OCI-LY1 (cell line): Measurements from ENCODE around the gene UCP3.

Source experiments
- H2AFZ ChIP-seq: fragments of 200-600 bp; sonication (generic), shearing (Covaris generic); 2 replicates; pipeline ENCODE4 v1.6.0; 2014; ENCODE audit warnings: antibody characterized with exemption, mild to moderate bottlenecking, low read length
- H3F3A ChIP-seq: fragments of 200-600 bp; sonication (generic), shearing (Covaris generic); 2 replicates; pipeline ENCODE4 v1.6.0; 2014; ENCODE audit warnings: mild to moderate bottlenecking, antibody characterized with exemption, low read length, moderate library complexity; ENCODE audit not compliant: insufficient read depth
- H3K27ac ChIP-seq: fragments of 200-600 bp; sonication (generic); 2 replicates; pipeline ENCODE4 v1.5.1; 2014; ENCODE audit warnings: low read length, mixed run types, mild to moderate bottlenecking, low read depth; ENCODE audit not compliant: poor library complexity, severe bottlenecking
- H3K27me3 ChIP-seq: fragments of 200-600 bp; sonication (generic); 2 replicates; pipeline ENCODE4 v1.6.0; 2014; ENCODE audit warnings: antibody characterized with exemption, mild to moderate bottlenecking, low read length, moderate library complexity; ENCODE audit not compliant: insufficient read depth
- H3K36me3 ChIP-seq: fragments of 200-600 bp; sonication (generic); 2 replicates; pipeline ENCODE4 v1.6.1; 2014; ENCODE audit warnings: mild to moderate bottlenecking, antibody characterized with exemption, low read length, moderate library complexity, mixed read lengths; ENCODE audit not compliant: insufficient read depth
- H3K4me1 ChIP-seq: fragments of 200-600 bp; sonication (generic); 2 replicates; pipeline ENCODE4 v1.5.1; 2014; ENCODE audit warnings: mild to moderate bottlenecking, low read length, moderate library complexity; ENCODE audit not compliant: insufficient read depth, severe bottlenecking
- H3K4me2 ChIP-seq: fragments of 200-600 bp; sonication (generic), shearing (Covaris generic); 2 replicates; pipeline ENCODE4 v1.6.1; 2014; ENCODE audit warnings: low read length
- H3K4me3 ChIP-seq: fragments of 200-600 bp; sonication (generic); 2 replicates; pipeline ENCODE4 v1.5.1; 2014; ENCODE audit warnings: low read length, low read depth, mild to moderate bottlenecking, mixed read lengths; ENCODE audit not compliant: poor library complexity, severe bottlenecking
- H3K79me2 ChIP-seq: fragments of 200-600 bp; shearing (Covaris generic); 2 replicates; pipeline ENCODE4 v1.6.1; 2016; ENCODE audit warnings: mixed run types, low read length, mixed read lengths; ENCODE audit not compliant: insufficient read depth
- H3K9ac ChIP-seq: fragments of 200-600 bp; sonication (generic), shearing (Covaris generic); 2 replicates; pipeline ENCODE4 v1.6.1; 2014; ENCODE audit warnings: mild to moderate bottlenecking, low read length, mixed read lengths
- H3K9me2 ChIP-seq: fragments of 200-600 bp; sonication (generic), shearing (Covaris generic); 2 replicates; pipeline ENCODE4 v1.6.1; 2014; ENCODE audit warnings: low read depth, mild to moderate bottlenecking, low read length, mixed read lengths
- H3K9me3 ChIP-seq: fragments of 200-600 bp; shearing (Covaris generic); 2 replicates; pipeline ENCODE4 v1.6.1; 2014; ENCODE audit warnings: low read length, mixed read lengths
- H4K20me1 ChIP-seq: fragments of 200-600 bp; sonication (generic), shearing (Covaris generic); 2 replicates; pipeline ENCODE4 v1.6.0; 2016; ENCODE audit warnings: mild to moderate bottlenecking, low read length; ENCODE audit not compliant: insufficient read depth
- CTCF ChIP-seq: fragments of 200-600 bp; sonication (generic), shearing (Covaris generic); IDR thresholded peaks from 2 replicates; pipeline ENCODE4 v1.5.1; 2017; ENCODE audit warnings: mild to moderate bottlenecking, antibody characterized with exemption, low read length, moderate library complexity, mixed read lengths
- EZH2 ChIP-seq: fragments of 200-600 bp; sonication (generic), shearing (Covaris generic); IDR thresholded peaks from 2 replicates; pipeline ENCODE4 v1.8.0; 2017; ENCODE audit warnings: borderline replicate concordance, mixed run types, mild to moderate bottlenecking, antibody characterized with exemption, low read length, moderate library complexity, mixed read lengths

Gene UCP3

GRCh38 chr11:73998846-73999575, 9.9 kb downstream of the UCP3 start:
- H3K9me3 ChIP-seq = no peaks in the 10 kb centered on the region
- H3K79me2 ChIP-seq = no peaks in the 10 kb centered on the region
- H3K27ac ChIP-seq = peak overlapping the region; percentile 98
- no peaks in the 10 kb centered on the region for H3K27me3 ChIP-seq
- TF ChIP-seq CTCF (no peak), EZH2 (no peak)
- no peak overlapping the region for H2AFZ ChIP-seq
- peaks cover 62% of the 10 kb centered on the region for H3K4me1 ChIP-seq
- peaks cover 23% of the 10 kb centered on the region for H3F3A ChIP-seq
- H3K9me2 ChIP-seq = no peaks in the 10 kb centered on the region
- H3K9ac ChIP-seq = no peak overlapping the region
- H3K36me3 ChIP-seq = no peaks in the 10 kb centered on the region
- H4K20me1 ChIP-seq = no peaks in the 10 kb centered on the region
- H3K4me3 ChIP-seq = no peak overlapping the region
- H3K4me2 ChIP-seq = no peak overlapping the region

- Histone ChIP-seq H3K9me3 (no peaks in the 10 kb centered on the region), H4K20me1 (no peaks in the 10 kb centered on the region), H3K27me3 (no peaks in the 10 kb centered on the region), H3K9me2 (no peaks in the 10 kb centered on the region), H3K27ac (peak overlapping the region; percentile 98), H3K9ac (no peak overlapping the region; the same call in 1 of the 2 replicates), H2AFZ (no peak overlapping the region), H3K79me2 (no peaks in the 10 kb centered on the region), H3K4me1 (peaks cover 79% of the 10 kb centered on the region), H3K4me3 (peak overlapping the region; percentile 21), H3F3A (peaks cover 23% of the 10 kb centered on the region), H3K4me2 (peak overlapping the region; percentile 51), H3K36me3 (no peaks in the 10 kb centered on the region)
- TF ChIP-seq CTCF (peak; percentile 31; the same call in 1 of the 2 replicates), EZH2 (no peak)
Observed at GRCh38 chr11:73997120-73997770, 11.6 kb downstream of the UCP3 start.

GRCh38 chr11:73996161-73996747, 12.6 kb downstream of the UCP3 start:
- Histone ChIP-seq H3K9me2 (no peaks in the 10 kb centered on the region), H4K20me1 (no peaks in the 10 kb centered on the region), H3K4me2 (peak overlapping the region; percentile 51), H3K9me3 (no peaks in the 10 kb centered on the region), H3K27ac (peak overlapping the region; percentile 98), H3K4me1 (peaks cover 89% of the 10 kb centered on the region), H3K9ac (peak overlapping the region; percentile 39; the same call in 1 of the 2 replicates), H3K36me3 (no peaks in the 10 kb centered on the region), H3K27me3 (no peaks in the 10 kb centered on the region), H3F3A (peaks cover 27% of the 10 kb centered on the region), H3K4me3 (no peak overlapping the region), H3K79me2 (no peaks in the 10 kb centered on the region), H2AFZ (no peak overlapping the region)
- no peak for TF ChIP-seq CTCF
